Epithelial cell of esophagus (primary cell): Measurements from ENCODE around the gene SELENOM.
"Not testable (repeated sequence)": the region's sequence is repeated elsewhere in the genome, so short reads cannot be mapped to it uniquely, and the experiment has no call there.

ENCODE experiments used
- DNase-seq: peaks from one replicate; pipeline ENCODE4 v3.0.0; 2010; ENCODE audit warnings: low read depth
- H3K4me3 ChIP-seq: 2 replicates; pipeline ENCODE4 v1.5.1; 2011; ENCODE audit warnings: mild to moderate bottlenecking, low read length, control low read depth
- CTCF ChIP-seq: IDR thresholded peaks from 2 replicates; pipeline ENCODE4 v1.5.1; 2011; ENCODE audit warnings: low read depth, mild to moderate bottlenecking, low read length, control low read depth, inconsistent platforms; ENCODE audit not compliant: insufficient read depth; ENCODE audit errors: missing control alignments

SELENOM gene

GRCh38 chr22:31122196-31122531 lies 14.8 kb upstream of the SELENOM start:
- no peak for TF ChIP-seq CTCF
- no peak for DNase-seq
- H3K4me3 ChIP-seq: no peak overlapping the region

- TF ChIP-seq CTCF: no peak
- DNase-seq: no peak
- H3K4me3 ChIP-seq: no peak overlapping the region
Measured at GRCh38 chr22:31121403-31121802, 14.0 kb upstream of the SELENOM start.

- H3K4me3 ChIP-seq: no peak overlapping the region
- TF ChIP-seq CTCF: no peak
- DNase-seq: no peak
Measured at GRCh38 chr22:31120642-31121041, 13.3 kb upstream of the SELENOM start.

GRCh38 chr22:31120230-31120629 lies 12.9 kb upstream of the SELENOM start:
- no peak for TF ChIP-seq CTCF
- DNase-seq: no peak
- H3K4me3 ChIP-seq: no peak overlapping the region

- no peak for DNase-seq
- H3K4me3 ChIP-seq: no peak overlapping the region
- TF ChIP-seq CTCF: no peak
Measured at GRCh38 chr22:31119026-31119717, 11.8 kb upstream of the SELENOM start.

GRCh38 chr22:31118046-31118820 lies 10.9 kb upstream of the SELENOM start:
- H3K4me3 ChIP-seq: no peak overlapping the region
- DNase-seq: no peak
- no peak for TF ChIP-seq CTCF

- DNase-seq, H3K4me3 ChIP-seq: not testable (repeated sequence)
Measured at GRCh38 chr22:31112547-31113091, 5.3 kb upstream of the SELENOM start.
